PC-9 (cell line): Measurements from ENCODE around the gene ARHGAP26. TPM values are rescaled to one million over a fixed set of nuclear protein-coding genes. Genes with fewer than 3 reads are reported as not detected.

ENCODE experiments used
- BruUV-seq: library from RNA; stranded (reverse); fragments of 400-500 nt; replicated peaks from 2 replicates; lab custom pipeline; 2021; lab: Mats Ljungman, UMichigan
- CTCF ChIA-PET: fragments of 300-600 bp; sonication (Branson Sonifier 250); formaldehyde crosslinking; loops from one replicate; lab custom pipeline; 2022; ENCODE audit warnings: antibody characterized with exemption; lab: Charles Lee
- POLR2A ChIA-PET: fragments of 300-600 bp; sonication (Branson Sonifier 250); formaldehyde crosslinking; loops from one replicate; lab custom pipeline; 2022; ENCODE audit warnings: antibody characterized with exemption; ENCODE audit not compliant: unreplicated experiment; lab: Charles Lee
- DNase-seq, 2 experiments: peaks; one replicate each; pipeline versions ENCODE4 v3.0.0 to v3.0.0-alpha.2; 2015 to 2022; ENCODE audit warnings: mixed read lengths in 1 of 2
- H2AFZ ChIP-seq: fragments of 200-600 bp; sonication (generic); 2 replicates; pipeline ENCODE4 v1.8.1; 2017; ENCODE audit warnings: antibody characterized with exemption
- H3F3A ChIP-seq: fragments of 200-600 bp; sonication (generic); 2 replicates; pipeline ENCODE4 v1.8.1; 2017; ENCODE audit warnings: antibody characterized with exemption, mild to moderate bottlenecking, low read depth; ENCODE audit not compliant: insufficient read depth
- H3K27ac ChIP-seq: fragments of 200-600 bp; sonication (generic); 2 replicates; pipeline ENCODE4 v1.6.1; 2016; ENCODE audit warnings: mixed run types
- H3K27me3 ChIP-seq: fragments of 200-600 bp; sonication (generic); 2 replicates; pipeline ENCODE4 v1.6.1; 2016; ENCODE audit warnings: low read depth, mixed run types; ENCODE audit not compliant: insufficient read depth
- H3K36me3 ChIP-seq: fragments of 200-600 bp; sonication (generic); 2 replicates; pipeline ENCODE4 v1.6.1; 2016; ENCODE audit warnings: low read depth, mixed run types
- H3K4me1 ChIP-seq: fragments of 200-600 bp; sonication (generic); replicated peaks from 2 replicates; pipeline ENCODE4 v1.6.1; 2016; ENCODE audit warnings: mixed run types; ENCODE audit not compliant: insufficient read depth
- H3K4me2 ChIP-seq: fragments of 200-600 bp; sonication (generic); 2 replicates; pipeline ENCODE4 v1.6.1; 2017; ENCODE audit warnings: mixed run types
- H3K4me3 ChIP-seq: fragments of 200-600 bp; sonication (generic); 2 replicates; pipeline ENCODE4 v1.6.1; 2016; ENCODE audit warnings: mixed run types
- H3K79me2 ChIP-seq: fragments of 200-600 bp; sonication (generic); 2 replicates; pipeline ENCODE4 v1.6.1; 2017; ENCODE audit warnings: low read depth, mixed run types
- H3K9me2 ChIP-seq: fragments of 200-600 bp; sonication (generic); 2 replicates; pipeline ENCODE4 v1.8.1; 2017; ENCODE audit warnings: mild to moderate bottlenecking; ENCODE audit not compliant: insufficient read depth
- H3K9me3 ChIP-seq: fragments of 200-600 bp; sonication (generic); 2 replicates; pipeline ENCODE4 v1.8.1; 2016; ENCODE audit warnings: low read depth; ENCODE audit not compliant: insufficient read depth
- H4K20me1 ChIP-seq: fragments of 200-600 bp; sonication (generic); 2 replicates; pipeline ENCODE4 v1.8.1; 2017; ENCODE audit not compliant: insufficient read depth
- EZH2 ChIP-seq: fragments of 200-600 bp; sonication (generic); IDR thresholded peaks from 2 replicates; pipeline ENCODE4 v1.8.0; 2017; ENCODE audit warnings: antibody characterized with exemption, low read depth
- intact Hi-C: fragments of 100-400 bp; cut with micrococcal nuclease; formaldehyde crosslinking; loops from one replicate; pipeline ENCODE4 v1.10.0; 2022; ENCODE audit not compliant: unreplicated experiment
- total RNA-seq: library from RNA; stranded (reverse); gene quantifications from 2 replicates; pipeline ENCODE4 v1.2.3, GENCODE V29; 2021
- TF ChIP-seq, protein P1 (sequence below): fragments of 200-600 bp; sonication (generic); conservative IDR thresholded peaks from 2 replicates; pipeline ENCODE4 v1.6.1; 2017; ENCODE audit warnings: mixed run types, antibody characterized with exemption, mild to moderate bottlenecking, moderate library complexity

The ARHGAP26 gene
- total RNA-seq, 1 experiment from 2014 or later = 29.7 TPM

DNA sequence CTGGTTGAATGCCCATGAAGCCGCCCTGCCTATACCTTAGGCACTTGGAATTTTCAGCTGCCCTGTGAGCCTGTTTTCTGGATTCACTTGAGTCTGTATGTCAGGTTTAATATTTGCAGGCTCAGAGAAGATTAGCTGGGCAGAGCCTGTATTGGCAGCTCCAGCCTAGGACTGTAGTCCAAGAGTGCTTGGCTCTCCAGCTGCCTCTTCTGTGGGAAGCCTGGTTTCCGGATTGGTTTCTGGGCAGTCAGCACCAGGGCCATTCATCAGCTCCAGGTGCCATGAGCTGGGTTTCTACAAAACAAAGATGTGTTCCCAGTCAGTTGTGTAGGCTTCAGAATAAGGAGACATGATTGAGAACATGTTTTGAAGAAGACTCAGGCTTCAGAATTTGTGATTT lies 90.1 kb downstream of the ARHGAP26 start:
- Histone ChIP-seq H3K4me1 (peaks cover 31% of the 10 kb centered on the region), H3K9me2 (no peaks in the 10 kb centered on the region), H3K36me3 (no peaks in the 10 kb centered on the region), H2AFZ (no peak overlapping the region), H3K4me3 (no peak overlapping the region), H3K27ac (no peak overlapping the region), H3K27me3 (no peaks in the 10 kb centered on the region), H3K4me2 (no peak overlapping the region), H3K9me3 (no peaks in the 10 kb centered on the region), H4K20me1 (no peaks in the 10 kb centered on the region), H3K79me2 (0 out of 2 replicates have a peak, but pooled peaks cover 8% of the 10 kb centered on the region), H3F3A (peaks cover 4% of the 10 kb centered on the region; the same call in 1 of the 2 replicates)
- intact Hi-C loops = no loop called here
- POLR2A ChIA-PET = no interaction called here
- no TSS peak for BruUV-seq
- CTCF ChIA-PET = interaction anchor here (1.2 kb wide), 1 partner anchor 147 kb away, joined by 3 read pairs; no protein-coding TSS in a partner anchor
- no peak for DNase-seq
- no peak for TF ChIP-seq EZH2
- TF ChIP-seq, protein P1, sequence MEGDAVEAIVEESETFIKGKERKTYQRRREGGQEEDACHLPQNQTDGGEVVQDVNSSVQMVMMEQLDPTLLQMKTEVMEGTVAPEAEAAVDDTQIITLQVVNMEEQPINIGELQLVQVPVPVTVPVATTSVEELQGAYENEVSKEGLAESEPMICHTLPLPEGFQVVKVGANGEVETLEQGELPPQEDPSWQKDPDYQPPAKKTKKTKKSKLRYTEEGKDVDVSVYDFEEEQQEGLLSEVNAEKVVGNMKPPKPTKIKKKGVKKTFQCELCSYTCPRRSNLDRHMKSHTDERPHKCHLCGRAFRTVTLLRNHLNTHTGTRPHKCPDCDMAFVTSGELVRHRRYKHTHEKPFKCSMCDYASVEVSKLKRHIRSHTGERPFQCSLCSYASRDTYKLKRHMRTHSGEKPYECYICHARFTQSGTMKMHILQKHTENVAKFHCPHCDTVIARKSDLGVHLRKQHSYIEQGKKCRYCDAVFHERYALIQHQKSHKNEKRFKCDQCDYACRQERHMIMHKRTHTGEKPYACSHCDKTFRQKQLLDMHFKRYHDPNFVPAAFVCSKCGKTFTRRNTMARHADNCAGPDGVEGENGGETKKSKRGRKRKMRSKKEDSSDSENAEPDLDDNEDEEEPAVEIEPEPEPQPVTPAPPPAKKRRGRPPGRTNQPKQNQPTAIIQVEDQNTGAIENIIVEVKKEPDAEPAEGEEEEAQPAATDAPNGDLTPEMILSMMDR = no peak

DNA sequence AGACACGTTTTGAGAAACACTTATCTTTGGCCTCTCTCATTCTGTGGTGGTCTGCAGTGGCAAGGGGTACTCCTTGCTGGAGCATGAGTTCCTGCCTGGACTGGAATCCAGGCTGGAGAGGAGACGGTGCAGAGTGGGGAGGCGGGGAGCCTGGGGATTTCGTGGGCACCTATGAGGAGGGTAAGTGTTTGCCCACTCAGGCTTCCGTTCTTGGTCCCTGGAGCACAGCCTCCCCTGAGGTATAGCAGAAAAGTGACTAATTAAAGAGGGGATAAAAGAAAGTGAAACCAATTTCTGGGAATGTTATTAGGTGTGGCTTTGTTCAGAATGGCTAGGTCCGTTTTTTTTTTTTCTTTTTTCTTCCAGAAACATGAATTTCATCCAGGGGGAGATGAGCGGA lies 90.8 kb downstream of the ARHGAP26 start:
- H3K4me2 ChIP-seq = no peak overlapping the region
- CTCF ChIA-PET = interaction anchor here (1.2 kb wide), 1 partner anchor 148 kb away, joined by 3 read pairs; no protein-coding TSS in a partner anchor
- DNase-seq = no peak
- BruUV-seq = no TSS peak
- POLR2A ChIA-PET = interaction anchor here (0.5 to 0.6 kb wide), 2 partner anchors 90 to 540 kb away, joined by 3 read pairs; no protein-coding TSS in a partner anchor
- intact Hi-C loops = no loop called here
- H3K79me2 ChIP-seq = 0 out of 2 replicates have a peak, but pooled peaks cover 8% of the 10 kb centered on the region
- H3K4me1 ChIP-seq = peaks cover 31% of the 10 kb centered on the region
- H4K20me1 ChIP-seq = no peaks in the 10 kb centered on the region
- H3K27ac ChIP-seq = no peak overlapping the region
- H3K4me3 ChIP-seq = no peak overlapping the region
- H3K9me2 ChIP-seq = no peaks in the 10 kb centered on the region
- TF ChIP-seq, protein P1 = no peak
- no peak for TF ChIP-seq EZH2
- H3F3A ChIP-seq = peaks cover 4% of the 10 kb centered on the region; the same call in 1 of the 2 replicates
- H2AFZ ChIP-seq = no peak overlapping the region
- no peaks in the 10 kb centered on the region for H3K36me3 ChIP-seq
- H3K9me3 ChIP-seq = no peaks in the 10 kb centered on the region
- H3K27me3 ChIP-seq = no peaks in the 10 kb centered on the region

DNA sequence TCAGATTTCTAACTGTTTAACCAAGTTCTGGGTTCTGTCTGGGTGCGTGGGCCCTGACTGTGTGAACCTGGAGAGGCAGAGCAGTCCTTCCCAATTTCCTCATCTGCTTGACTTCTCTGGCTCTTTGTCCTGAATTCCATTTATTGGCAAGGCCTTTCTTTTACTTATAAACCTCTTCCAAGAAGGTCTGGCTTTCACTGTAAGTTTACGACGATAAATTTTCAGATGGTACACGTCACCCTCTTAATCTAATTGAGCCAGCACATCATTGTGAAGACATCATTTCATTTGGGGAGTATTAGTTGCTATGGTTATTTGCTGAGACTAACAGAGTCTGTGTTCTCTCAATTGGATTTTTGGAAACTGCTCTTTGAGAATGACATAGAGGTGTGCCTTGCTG lies 92.4 kb downstream of the ARHGAP26 start:
- Histone ChIP-seq H4K20me1 (no peaks in the 10 kb centered on the region), H3K4me1 (peaks cover 39% of the 10 kb centered on the region), H2AFZ (no peak overlapping the region), H3K36me3 (no peaks in the 10 kb centered on the region), H3K79me2 (peaks cover 13% of the 10 kb centered on the region; the same call in 1 of the 2 replicates), H3K4me3 (no peak overlapping the region), H3F3A (peaks cover 2% of the 10 kb centered on the region; the same call in 1 of the 2 replicates), H3K27me3 (no peaks in the 10 kb centered on the region), H3K9me3 (no peaks in the 10 kb centered on the region), H3K27ac (no peak overlapping the region), H3K4me2 (no peak overlapping the region), H3K9me2 (no peaks in the 10 kb centered on the region)
- BruUV-seq = no TSS peak
- CTCF ChIA-PET = no interaction called here
- DNase-seq = no peak
- POLR2A ChIA-PET = no interaction called here
- intact Hi-C loops = no loop called here
- TF ChIP-seq EZH2 = no peak
- TF ChIP-seq, protein P1 = no peak
